ENCODE results near the gene COPZ1. TPM values are rescaled to one million over a fixed set of nuclear protein-coding genes. Genes with fewer than 3 reads are reported as not detected.

COPZ1 gene
- total and polyA plus RNA-seq, 9 of the 15 experiments (the other 6 are each of a cell fraction or from before 2014, with no cell fraction given), result 137 to 487 (median 233) TPM

- TF ChIP-seq NRF1 (conservative IDR thresholded peaks at IDR 0.05 in 1 of 2, IDR thresholded peaks at IDR 0.05 in 1 of 2), result 0 out of 4 replicates have a peak, but pooled peaks of 1 of the 2 experiments have one; percentile 7
- no peak for TF ChIP-seq ZNF134 (CRISPR knock-in tag; conservative IDR thresholded peaks at IDR 0.05)
- TF ChIP-seq KDM5B (IDR thresholded peaks at IDR 0.05; ENCODE audit: insufficient replicate concordance, low read depth, low read length), result no peak
- no peak for TF ChIP-seq JUND (IDR thresholded peaks at IDR 0.05; ENCODE audit: borderline replicate concordance, low read depth, low read length)
- TF ChIP-seq JUND (tag; IDR thresholded peaks at IDR 0.05; ENCODE audit: borderline replicate concordance, low read depth, low read length), result no peak
- TF ChIP-seq CHD1 (IDR thresholded peaks at IDR 0.05; ENCODE audit: low read length), result no peak
- no peak for TF ChIP-seq SMAD3 (CRISPR knock-in tag; conservative IDR thresholded peaks at IDR 0.05)
- TF ChIP-seq, protein P1, sequence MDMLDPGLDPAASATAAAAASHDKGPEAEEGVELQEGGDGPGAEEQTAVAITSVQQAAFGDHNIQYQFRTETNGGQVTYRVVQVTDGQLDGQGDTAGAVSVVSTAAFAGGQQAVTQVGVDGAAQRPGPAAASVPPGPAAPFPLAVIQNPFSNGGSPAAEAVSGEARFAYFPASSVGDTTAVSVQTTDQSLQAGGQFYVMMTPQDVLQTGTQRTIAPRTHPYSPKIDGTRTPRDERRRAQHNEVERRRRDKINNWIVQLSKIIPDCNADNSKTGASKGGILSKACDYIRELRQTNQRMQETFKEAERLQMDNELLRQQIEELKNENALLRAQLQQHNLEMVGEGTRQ (CRISPR knock-in tag; IDR thresholded peaks at IDR 0.05), result no peak
- no peak for TF ChIP-seq NFE2L1 (tag; IDR thresholded peaks at IDR 0.05; ENCODE audit: borderline replicate concordance, low read depth)
- TF ChIP-seq ZNF274 (IDR thresholded peaks at IDR 0.05; ENCODE audit: borderline replicate concordance, low read depth, low read length), result no peak
- TF ChIP-seq, protein P2, sequence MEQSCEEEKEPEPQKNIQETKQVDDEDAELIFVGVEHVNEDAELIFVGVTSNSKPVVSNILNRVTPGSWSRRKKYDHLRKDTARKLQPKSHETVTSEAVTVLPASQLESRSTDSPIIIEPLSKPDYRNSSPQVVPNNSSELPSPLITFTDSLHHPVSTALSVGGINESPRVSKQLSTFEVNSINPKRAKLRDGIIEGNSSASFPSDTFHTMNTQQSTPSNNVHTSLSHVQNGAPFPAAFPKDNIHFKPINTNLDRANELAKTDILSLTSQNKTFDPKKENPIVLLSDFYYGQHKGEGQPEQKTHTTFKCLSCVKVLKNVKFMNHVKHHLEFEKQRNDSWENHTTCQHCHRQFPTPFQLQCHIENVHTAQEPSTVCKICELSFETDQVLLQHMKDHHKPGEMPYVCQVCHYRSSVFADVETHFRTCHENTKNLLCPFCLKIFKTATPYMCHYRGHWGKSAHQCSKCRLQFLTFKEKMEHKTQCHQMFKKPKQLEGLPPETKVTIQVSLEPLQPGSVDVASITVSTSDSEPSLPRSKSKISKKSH (CRISPR knock-in tag; IDR thresholded peaks at IDR 0.05), result no peak
- no peak for TF ChIP-seq XRCC4 (IDR thresholded peaks at IDR 0.05; ENCODE audit: extremely low read depth, insufficient read depth, insufficient read length)
- TF ChIP-seq ZNF583 (CRISPR knock-in tag; IDR thresholded peaks at IDR 0.05), result no peak
- no peak for TF ChIP-seq ZNF324 (CRISPR knock-in tag; IDR thresholded peaks at IDR 0.05)
- TF ChIP-seq, protein P3, sequence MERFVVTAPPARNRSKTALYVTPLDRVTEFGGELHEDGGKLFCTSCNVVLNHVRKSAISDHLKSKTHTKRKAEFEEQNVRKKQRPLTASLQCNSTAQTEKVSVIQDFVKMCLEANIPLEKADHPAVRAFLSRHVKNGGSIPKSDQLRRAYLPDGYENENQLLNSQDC (CRISPR knock-in tag; IDR thresholded peaks at IDR 0.05), result no peak
- TF ChIP-seq, protein P4, sequence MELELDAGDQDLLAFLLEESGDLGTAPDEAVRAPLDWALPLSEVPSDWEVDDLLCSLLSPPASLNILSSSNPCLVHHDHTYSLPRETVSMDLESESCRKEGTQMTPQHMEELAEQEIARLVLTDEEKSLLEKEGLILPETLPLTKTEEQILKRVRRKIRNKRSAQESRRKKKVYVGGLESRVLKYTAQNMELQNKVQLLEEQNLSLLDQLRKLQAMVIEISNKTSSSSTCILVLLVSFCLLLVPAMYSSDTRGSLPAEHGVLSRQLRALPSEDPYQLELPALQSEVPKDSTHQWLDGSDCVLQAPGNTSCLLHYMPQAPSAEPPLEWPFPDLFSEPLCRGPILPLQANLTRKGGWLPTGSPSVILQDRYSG (tag; conservative IDR thresholded peaks at IDR 0.05; ENCODE audit: low read depth), result no peak
- TF ChIP-seq NFIX (CRISPR knock-in tag; IDR thresholded peaks at IDR 0.05; ENCODE audit: low read depth), result no peak
- TF ChIP-seq PHTF2 (CRISPR knock-in tag; IDR thresholded peaks at IDR 0.05), result no peak
- TF ChIP-seq ZNF699 (CRISPR knock-in tag; IDR thresholded peaks at IDR 0.05; ENCODE audit: insufficient replicate concordance), result no peak
- no peak for TF ChIP-seq KDM2B (CRISPR knock-in tag; IDR thresholded peaks at IDR 0.05)
- no peak for TF ChIP-seq CHD4 (IDR thresholded peaks at IDR 0.05; ENCODE audit: insufficient read depth, insufficient replicate concordance, low read depth, low read length, poor library complexity, severe bottlenecking)
- TF ChIP-seq KLF13 (tag; IDR thresholded peaks at IDR 0.05; ENCODE audit: borderline replicate concordance, low read depth), result no peak
- TF ChIP-seq CBFB (CRISPR knock-in tag; IDR thresholded peaks at IDR 0.05), result no peak
- TF ChIP-seq GATAD2A (IDR thresholded peaks at IDR 0.05), result no peak
- TF ChIP-seq NELFE (IDR thresholded peaks at IDR 0.05; ENCODE audit: insufficient read depth, insufficient read length), result no peak
These were observed 63.6 kb downstream of the COPZ1 start (continued) for GRCh38 chr12:54388237-54389133.
